Immature natural killer cell (primary cell): Measurements from ENCODE around the gene CXCR6. TPM values are rescaled to one million over a fixed set of nuclear protein-coding genes. Genes with fewer than 3 reads are reported as not detected.

Experiments
- DNase-seq, 3 donors: peaks; one replicate each; pipeline ENCODE4 v3.0.0; 2022; ENCODE audit warnings: mixed read lengths in 1 of 3
- H3K27ac Mint-ChIP-seq, 6 donors: one replicate each; pipeline ENCODE4 v1.8.0; 2020; ENCODE audit warnings: mixed read lengths in 6 of 6, mild to moderate bottlenecking in 5 of 6, inconsistent platforms in 4 of 6, moderate library complexity in 3 of 6
- H3K27me3 Mint-ChIP-seq, 3 donors: one replicate each; pipeline ENCODE4 v1.8.0; 2020 to 2021; ENCODE audit warnings: low read depth in 3 of 3, mild to moderate bottlenecking in 3 of 3, mixed read lengths in 3 of 3, moderate library complexity in 3 of 3, inconsistent platforms in 1 of 3
- H3K36me3 Mint-ChIP-seq, 3 donors: one replicate each; pipeline ENCODE4 v1.8.0; 2020; ENCODE audit warnings: mixed read lengths in 3 of 3, inconsistent platforms in 2 of 3, mild to moderate bottlenecking in 2 of 3
- H3K4me1 Mint-ChIP-seq, 2 donors: one replicate each; pipeline ENCODE4 v1.8.0; 2020; ENCODE audit warnings: inconsistent platforms in 2 of 2, mild to moderate bottlenecking in 2 of 2, mixed read lengths in 2 of 2, moderate library complexity in 1 of 2
- H3K4me3 Mint-ChIP-seq, 5 donors: one replicate each; pipeline ENCODE4 v1.8.0; 2020; ENCODE audit warnings: mild to moderate bottlenecking in 5 of 5, mixed read lengths in 5 of 5, inconsistent platforms in 3 of 5, moderate library complexity in 3 of 5
- H3K9me3 Mint-ChIP-seq, 6 donors: one replicate each; pipeline ENCODE4 v1.8.0; 2020; ENCODE audit warnings: mild to moderate bottlenecking in 6 of 6, mixed read lengths in 6 of 6, inconsistent platforms in 4 of 6, moderate library complexity in 3 of 6
- polyA plus RNA-seq, 3 donors: library from polyadenylated mRNA; unstranded; fragments of 300-500 nt; fragmentation: Illumina TruSeq; gene quantifications; one replicate each; pipeline ENCODE4 v1.2.3, GENCODE V29; 2021

The CXCR6 gene
- polyA plus RNA-seq, 3 donors from 2014 or later: 2.7 to 14.7 (median 8.5) TPM

DNA sequence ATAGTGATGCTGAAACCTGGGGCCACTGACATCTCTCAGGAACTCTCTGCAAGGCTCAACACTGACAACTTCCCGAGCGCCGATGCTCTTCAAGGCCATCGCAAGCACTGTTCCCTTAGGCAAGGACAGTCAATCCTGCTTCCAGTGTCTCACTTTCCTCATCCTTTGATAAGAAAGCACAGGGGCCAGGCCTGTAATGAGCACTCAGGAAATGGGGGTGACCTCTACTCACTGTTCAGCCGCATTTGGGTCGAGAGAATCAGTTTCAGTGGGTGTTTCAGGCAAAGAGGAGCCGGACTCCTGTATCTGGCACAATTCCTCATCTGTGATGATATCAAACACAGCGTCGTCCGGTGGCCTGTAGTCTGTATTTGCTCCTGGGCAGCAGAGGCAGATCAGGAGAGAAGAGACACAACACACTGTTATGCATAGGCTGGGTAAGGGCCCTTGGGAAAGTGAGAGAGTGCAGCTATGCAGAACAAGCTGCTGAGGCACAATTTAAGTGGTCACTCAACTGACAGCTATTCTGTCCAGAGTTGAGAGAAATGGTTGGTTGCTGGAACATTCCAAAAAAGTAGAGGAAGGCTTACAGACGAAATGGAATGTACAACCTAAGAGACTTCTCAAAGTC, 11.9 kb downstream of the CXCR6 start:
- Mint-ChIP-seq H3K9me3 (no peaks in the 10 kb centered on the region), H3K27me3 (peaks cover 0 to 6% (median 3%) of the 10 kb centered on the region in 3 donors), H3K27ac (no peak overlapping the region), H3K4me1 (peaks cover 53 to 68% of the 10 kb centered on the region in 2 donors), H3K4me3 (no peak overlapping the region), H3K36me3 (peaks cover 56 to 88% (median 67%) of the 10 kb centered on the region in 3 donors)
- DNase-seq: no peak

DNA sequence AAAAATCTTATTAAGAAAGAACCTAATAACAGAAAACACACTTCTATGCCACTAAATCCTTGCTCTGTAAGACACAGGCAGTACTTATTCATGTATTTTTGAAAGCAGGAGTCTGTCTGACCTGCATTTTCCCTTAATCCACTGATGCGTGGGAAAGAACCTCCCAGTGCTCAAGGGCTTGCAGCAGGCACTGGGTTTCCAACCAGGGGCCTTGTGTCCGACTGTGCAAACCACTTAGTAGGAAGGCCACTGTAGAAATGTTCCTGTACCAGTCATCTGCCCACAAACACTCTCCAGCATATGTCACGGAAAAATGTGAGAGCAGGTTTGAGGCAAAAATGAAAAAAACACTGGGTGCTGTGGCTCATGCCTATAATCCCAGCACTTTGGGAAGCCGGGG, 12.4 kb downstream of the CXCR6 start:
- no peak for DNase-seq
- Mint-ChIP-seq H3K9me3 (no peaks in the 10 kb centered on the region), H3K4me3 (no peak overlapping the region), H3K4me1 (peaks cover 47 to 63% of the 10 kb centered on the region in 2 donors), H3K36me3 (peaks cover 59 to 94% (median 68%) of the 10 kb centered on the region in 3 donors), H3K27me3 (peaks cover 0 to 6% (median 3%) of the 10 kb centered on the region in 3 donors), H3K27ac (no peak overlapping the region)

DNA sequence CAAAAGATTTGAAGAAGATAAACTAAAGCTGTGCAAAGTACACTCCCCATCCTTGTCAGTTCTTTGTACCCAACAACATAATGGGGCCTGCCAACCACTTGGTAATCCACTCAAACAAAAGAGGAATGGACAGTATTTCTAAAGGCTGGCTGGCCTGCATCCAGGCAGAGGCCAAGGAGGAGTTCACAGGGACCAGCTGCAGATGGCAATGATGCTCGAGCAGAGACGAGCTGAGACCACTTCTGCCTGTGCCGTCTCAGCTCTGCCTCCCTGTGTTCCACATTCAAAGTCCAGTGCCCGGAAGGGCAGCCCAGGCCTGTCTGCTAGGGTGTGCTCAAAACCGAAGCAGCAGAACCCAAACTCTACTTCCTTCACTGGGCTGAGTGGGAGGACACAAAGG, 14.3 kb downstream of the CXCR6 start:
- H3K27ac Mint-ChIP-seq: peak overlapping the region in 5 of 6 donors; percentile 3 to 89 (median 83)
- H3K9me3 Mint-ChIP-seq: no peaks in the 10 kb centered on the region
- H3K27me3 Mint-ChIP-seq: peaks cover 0 to 6% (median 3%) of the 10 kb centered on the region in 3 donors
- peaks cover 57 to 93% (median 75%) of the 10 kb centered on the region in 3 donors for H3K36me3 Mint-ChIP-seq
- no peak for DNase-seq
- peak overlapping the region in 4 of 5 donors; percentile 2 to 58 (median 21) for H3K4me3 Mint-ChIP-seq
- H3K4me1 Mint-ChIP-seq: peaks cover 31 to 49% of the 10 kb centered on the region in 2 donors

DNA sequence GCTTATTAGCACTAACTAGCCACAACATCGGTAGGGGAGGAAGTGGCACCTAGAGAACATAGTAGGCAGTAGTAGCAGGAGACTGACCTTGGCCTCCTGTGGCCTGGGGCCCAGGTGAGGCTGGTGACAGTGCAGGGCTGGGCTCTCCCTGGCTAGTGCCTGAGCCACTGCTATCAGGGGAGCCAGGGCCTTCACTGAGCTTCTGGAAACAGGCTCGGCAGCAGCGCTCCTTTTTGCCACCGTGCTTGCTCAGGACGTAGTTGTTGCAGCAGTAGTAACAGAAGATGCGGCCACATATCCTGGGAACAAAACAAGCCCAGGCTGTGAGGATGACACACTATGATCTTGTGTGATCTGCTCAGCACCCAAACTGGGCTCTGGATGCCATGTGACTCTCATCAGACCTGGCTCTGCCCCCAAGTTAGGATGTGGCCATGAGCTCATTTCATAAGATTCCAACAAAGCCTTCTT, 15.1 kb downstream of the CXCR6 start:
- Mint-ChIP-seq H3K9me3 (no peaks in the 10 kb centered on the region), H3K36me3 (peaks cover 59 to 93% (median 73%) of the 10 kb centered on the region in 3 donors), H3K4me3 (peak overlapping the region in 4 of 5 donors; percentile 2 to 58 (median 20)), H3K4me1 (peaks cover 35 to 48% of the 10 kb centered on the region in 2 donors), H3K27ac (peak overlapping the region in 5 of 6 donors; percentile 83 to 89 (median 84)), H3K27me3 (peaks cover 0 to 6% (median 3%) of the 10 kb centered on the region in 3 donors)
- peak; percentile 25 to 44 (median 29) for DNase-seq

DNA sequence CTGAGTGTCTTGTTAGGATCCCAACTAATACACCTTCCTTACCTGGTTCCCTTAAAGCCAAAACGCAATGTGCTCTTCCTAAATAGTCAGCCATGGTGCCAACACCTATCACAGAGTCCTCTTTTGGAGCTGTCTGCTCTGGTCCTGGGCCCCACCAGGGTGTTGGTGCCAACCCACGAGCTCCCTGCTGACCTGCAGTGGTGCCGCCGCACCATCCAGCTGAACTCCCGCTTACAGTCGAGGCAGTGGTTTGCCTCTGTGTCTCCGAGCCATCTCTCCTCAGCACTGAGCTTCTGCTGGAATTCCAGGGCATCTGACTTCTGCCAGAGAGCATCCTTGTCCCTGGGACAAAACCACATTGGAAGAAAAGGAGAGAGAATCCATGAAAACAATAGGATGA, 15.9 kb downstream of the CXCR6 start:
- Mint-ChIP-seq H3K9me3 (no peaks in the 10 kb centered on the region), H3K27ac (peak overlapping the region in 5 of 6 donors; percentile 29 to 89 (median 84)), H3K4me1 (peaks cover 41 to 56% of the 10 kb centered on the region in 2 donors), H3K4me3 (peak overlapping the region in 1 of 5 donors; percentile 47), H3K36me3 (peaks cover 62 to 93% (median 72%) of the 10 kb centered on the region in 3 donors), H3K27me3 (no peaks in the 10 kb centered on the region)
- DNase-seq: no peak

DNA sequence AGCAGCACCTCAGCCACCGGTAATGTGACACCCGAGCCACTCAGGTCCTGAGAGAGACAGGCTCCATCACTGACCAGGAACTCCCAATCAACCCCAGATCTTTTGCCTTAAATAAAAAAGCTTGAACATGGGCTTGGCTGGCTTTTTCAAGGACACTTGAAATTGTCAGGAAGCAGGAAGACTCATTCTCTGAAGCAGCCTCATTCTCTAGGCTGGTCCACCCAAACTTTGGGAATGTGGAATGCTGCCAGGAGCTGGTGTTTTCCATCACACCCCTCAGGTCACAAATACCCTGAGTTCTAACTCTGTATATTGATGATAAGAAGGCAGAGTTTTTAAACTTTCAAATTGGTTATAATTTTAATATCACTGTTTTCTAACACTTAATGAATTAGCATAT, 17.0 kb downstream of the CXCR6 start:
- H3K36me3 Mint-ChIP-seq: peaks cover 52 to 90% (median 63%) of the 10 kb centered on the region in 3 donors
- H3K4me3 Mint-ChIP-seq: no peak overlapping the region
- H3K27ac Mint-ChIP-seq: peak overlapping the region in 2 of 6 donors; percentile 69 to 89
- H3K9me3 Mint-ChIP-seq: no peaks in the 10 kb centered on the region
- no peaks in the 10 kb centered on the region for H3K27me3 Mint-ChIP-seq
- DNase-seq: no peak
- H3K4me1 Mint-ChIP-seq: peaks cover 51 to 67% of the 10 kb centered on the region in 2 donors

DNA sequence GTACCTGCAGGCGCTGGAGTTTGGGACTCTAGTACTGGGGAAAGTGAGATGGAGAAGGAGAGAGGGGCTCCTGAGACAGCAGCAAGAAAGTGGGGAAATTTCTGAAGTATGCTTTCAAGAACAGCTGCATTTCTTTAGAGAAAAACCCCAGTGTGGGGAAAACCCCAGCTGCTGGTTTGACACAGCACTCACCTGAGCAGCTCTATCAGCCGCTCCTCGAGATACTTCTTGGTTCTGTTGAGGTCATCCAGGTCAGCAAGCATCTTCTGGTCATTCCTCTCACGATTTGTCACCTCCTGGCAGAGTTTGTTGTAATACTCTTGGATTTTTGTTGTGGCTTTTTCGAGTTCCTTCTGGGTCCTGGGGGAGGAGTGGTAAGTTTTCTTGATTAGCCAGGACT, 18.8 kb downstream of the CXCR6 start:
- Mint-ChIP-seq H3K9me3 (no peaks in the 10 kb centered on the region), H3K27ac (peak overlapping the region in 3 of 6 donors; percentile 28 to 51 (median 38)), H3K4me3 (no peak overlapping the region), H3K36me3 (peaks cover 50 to 84% (median 60%) of the 10 kb centered on the region in 3 donors), H3K27me3 (peaks cover 0 to 2% (median 0%) of the 10 kb centered on the region in 3 donors), H3K4me1 (peaks cover 62 to 73% of the 10 kb centered on the region in 2 donors)
- no peak for DNase-seq

DNA sequence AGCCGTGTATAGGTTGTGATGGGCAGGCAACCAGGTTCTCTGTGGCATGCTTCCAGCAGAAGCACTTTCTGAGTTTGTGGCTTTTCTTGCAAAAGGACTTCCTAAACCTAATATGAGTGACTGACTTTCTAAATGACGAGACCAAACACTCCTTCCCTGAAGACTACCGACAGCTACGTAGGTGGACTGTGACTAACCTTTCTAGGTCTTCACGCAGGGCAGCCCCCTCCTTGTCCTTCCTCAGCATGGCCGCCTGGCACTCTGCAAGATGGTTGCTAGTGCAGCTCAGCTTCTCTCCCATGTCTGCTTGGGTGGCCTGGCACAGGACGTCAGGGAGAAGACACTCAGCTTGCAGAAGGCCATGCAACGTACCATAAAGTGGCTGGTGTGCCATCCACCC, 20.9 kb downstream of the CXCR6 start:
- peak overlapping the region in 5 of 6 donors; percentile 28 to 75 (median 66) for H3K27ac Mint-ChIP-seq
- peak overlapping the region in 2 of 5 donors; percentile 21 to 51 for H3K4me3 Mint-ChIP-seq
- H3K4me1 Mint-ChIP-seq: peaks cover 49 to 67% of the 10 kb centered on the region in 2 donors
- H3K36me3 Mint-ChIP-seq: peaks cover 61 to 86% (median 61%) of the 10 kb centered on the region in 3 donors
- H3K27me3 Mint-ChIP-seq: peaks cover 0 to 2% (median 2%) of the 10 kb centered on the region in 3 donors
- DNase-seq: no peak
- no peaks in the 10 kb centered on the region for H3K9me3 Mint-ChIP-seq

DNA sequence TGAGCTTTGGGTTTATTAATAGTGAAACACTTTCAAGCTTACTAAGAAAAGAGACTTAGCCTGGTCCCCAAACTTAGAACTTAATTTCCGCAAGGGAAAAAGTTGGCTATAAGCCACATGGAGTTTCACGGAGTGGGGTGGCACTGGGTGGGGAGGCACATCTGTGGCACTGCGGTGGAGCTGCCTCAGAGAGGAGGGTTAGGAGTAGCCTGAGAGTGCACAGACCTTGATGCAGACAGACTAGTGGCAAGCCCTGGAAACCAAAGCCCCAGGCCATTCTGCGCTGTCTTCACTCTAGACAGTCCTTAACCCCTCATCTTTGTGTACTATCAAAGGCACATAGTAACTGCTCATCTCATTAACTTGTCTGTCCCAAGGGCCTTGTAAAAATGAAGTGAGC, 22.0 kb downstream of the CXCR6 start:
- peak overlapping the region; percentile 13 to 84 (median 76) for H3K27ac Mint-ChIP-seq
- H3K27me3 Mint-ChIP-seq: peaks cover 0 to 2% (median 2%) of the 10 kb centered on the region in 3 donors
- peaks cover 53 to 71% of the 10 kb centered on the region in 2 donors for H3K4me1 Mint-ChIP-seq
- peaks cover 61 to 84% (median 63%) of the 10 kb centered on the region in 3 donors for H3K36me3 Mint-ChIP-seq
- peak overlapping the region in 4 of 5 donors; percentile 45 to 72 (median 52) for H3K4me3 Mint-ChIP-seq
- no peaks in the 10 kb centered on the region for H3K9me3 Mint-ChIP-seq
- no peak for DNase-seq

DNA sequence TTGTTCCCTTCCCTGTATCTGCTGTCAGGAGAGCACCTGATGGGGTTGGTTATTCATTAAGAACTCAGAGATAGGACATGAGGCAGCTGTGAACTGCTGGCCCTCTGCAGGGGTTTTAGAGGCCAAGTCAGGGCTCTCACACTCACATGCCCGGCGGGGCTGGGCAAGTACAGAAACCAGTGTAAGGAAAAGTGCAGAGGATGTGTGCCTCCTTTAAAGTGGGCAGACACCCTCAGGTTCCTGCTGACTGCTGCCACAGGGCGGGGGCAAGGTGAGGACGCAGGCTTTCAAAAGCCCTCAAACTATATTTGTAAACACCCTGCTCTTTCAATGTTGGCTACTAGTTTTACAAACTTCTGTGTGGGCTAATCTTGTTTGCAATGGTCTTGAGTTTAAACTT, 22.4 kb downstream of the CXCR6 start:
- H3K4me1 Mint-ChIP-seq: peaks cover 53 to 75% of the 10 kb centered on the region in 2 donors
- peak overlapping the region; percentile 13 to 84 (median 76) for H3K27ac Mint-ChIP-seq
- peak overlapping the region in 4 of 5 donors; percentile 45 to 72 (median 52) for H3K4me3 Mint-ChIP-seq
- no peaks in the 10 kb centered on the region for H3K9me3 Mint-ChIP-seq
- peaks cover 65 to 84% (median 66%) of the 10 kb centered on the region in 3 donors for H3K36me3 Mint-ChIP-seq
- DNase-seq: peak; percentile 34 to 44 (median 43)
- peaks cover 0 to 2% (median 2%) of the 10 kb centered on the region in 3 donors for H3K27me3 Mint-ChIP-seq

DNA sequence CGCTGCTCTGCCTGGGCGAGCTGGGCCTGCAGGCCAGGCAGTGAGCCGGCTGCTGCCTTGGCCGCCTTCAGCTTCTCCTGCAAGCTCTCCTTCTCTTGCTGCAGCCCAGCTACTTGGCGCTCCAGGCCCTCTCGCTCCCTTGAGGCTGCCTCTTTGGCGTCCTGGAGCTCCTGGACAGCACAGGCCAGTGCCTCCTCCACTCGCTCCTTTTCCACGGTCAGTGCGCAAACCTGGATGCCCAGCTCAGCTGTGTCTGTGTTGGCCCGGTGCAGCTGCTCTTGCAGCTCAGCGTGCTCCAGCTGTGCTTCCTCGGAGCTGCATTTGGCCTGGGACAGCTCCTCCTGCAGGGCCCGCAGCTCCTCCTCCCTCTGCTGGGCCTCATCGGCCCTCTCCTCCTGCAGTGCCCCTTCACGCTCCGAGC, 23.1 kb downstream of the CXCR6 start:
- Mint-ChIP-seq H3K27me3 (peaks cover 0 to 2% (median 2%) of the 10 kb centered on the region in 3 donors), H3K4me3 (peak overlapping the region in 1 of 5 donors; percentile 49), H3K36me3 (peaks cover 63 to 84% (median 66%) of the 10 kb centered on the region in 3 donors), H3K27ac (peak overlapping the region in 1 of 6 donors; percentile 75), H3K9me3 (no peaks in the 10 kb centered on the region), H3K4me1 (peaks cover 53 to 70% of the 10 kb centered on the region in 2 donors)
- no peak for DNase-seq

DNA sequence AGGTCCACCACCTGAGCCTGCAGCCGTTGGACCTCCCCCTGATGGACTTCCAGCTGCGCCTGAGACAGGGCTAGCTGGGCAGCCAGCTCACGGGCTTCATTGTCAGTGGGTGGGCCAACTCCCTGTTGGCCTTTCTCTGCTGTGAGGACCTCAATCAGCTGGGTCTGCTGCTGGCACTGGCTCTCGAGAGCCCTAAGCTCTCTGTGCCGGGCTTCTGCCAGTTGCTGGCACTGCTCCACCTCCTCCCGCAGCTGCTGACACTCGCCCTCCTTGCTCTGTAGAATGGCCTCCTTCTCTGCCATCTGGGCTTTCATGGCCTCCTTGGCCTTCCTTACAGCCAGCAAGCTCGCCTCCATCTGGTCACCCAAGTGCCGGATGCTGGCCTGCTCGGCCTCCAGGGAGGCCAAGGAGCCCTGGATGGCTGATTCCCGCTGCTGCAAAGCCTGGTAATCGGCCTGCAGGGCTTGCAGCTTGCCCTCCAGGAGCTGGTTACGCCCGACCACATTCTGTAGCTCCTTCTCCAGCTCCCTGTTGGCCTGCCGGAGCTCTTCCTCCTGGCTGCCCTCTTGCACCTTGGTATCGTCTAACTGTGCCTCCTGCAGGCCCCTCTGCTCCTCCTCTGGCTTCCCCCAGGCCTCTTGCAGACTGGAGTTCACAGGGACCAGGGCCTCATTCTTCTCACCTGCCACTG, 23.8 kb downstream of the CXCR6 start:
- peaks cover 68 to 84% (median 71%) of the 10 kb centered on the region in 3 donors for H3K36me3 Mint-ChIP-seq
- H3K27me3 Mint-ChIP-seq: peaks cover 0 to 2% (median 2%) of the 10 kb centered on the region in 3 donors
- no peaks in the 10 kb centered on the region for H3K9me3 Mint-ChIP-seq
- DNase-seq: no peak
- peak overlapping the region in 2 of 6 donors; percentile 35 to 39 for H3K27ac Mint-ChIP-seq
- peaks cover 57 to 76% of the 10 kb centered on the region in 2 donors for H3K4me1 Mint-ChIP-seq
- peak overlapping the region in 1 of 5 donors; percentile 27 for H3K4me3 Mint-ChIP-seq

DNA sequence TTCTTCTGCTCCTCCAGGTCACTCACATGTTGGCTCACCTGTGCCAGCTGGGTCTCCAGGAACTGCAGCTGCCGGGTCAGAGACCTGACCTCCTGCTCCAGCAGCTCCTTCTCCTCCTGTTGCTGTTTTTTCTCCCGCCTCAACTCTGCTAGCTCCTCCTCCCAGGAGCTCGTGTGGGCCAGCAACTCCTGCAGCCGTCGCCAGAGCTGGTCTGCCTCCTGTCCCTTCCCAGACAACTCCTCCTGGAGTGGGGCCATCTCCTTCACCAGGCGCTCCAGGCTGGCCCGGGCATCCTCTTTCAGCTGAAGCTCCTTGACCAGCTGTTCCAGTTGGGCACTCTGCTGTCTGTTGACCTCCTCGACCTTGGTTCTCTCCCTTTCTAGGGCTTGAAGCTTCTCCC, 24.5 kb downstream of the CXCR6 start:
- Mint-ChIP-seq H3K9me3 (no peaks in the 10 kb centered on the region), H3K27me3 (peaks cover 0 to 2% (median 2%) of the 10 kb centered on the region in 3 donors), H3K36me3 (peaks cover 67 to 82% (median 70%) of the 10 kb centered on the region in 3 donors), H3K4me1 (peaks cover 60 to 82% of the 10 kb centered on the region in 2 donors), H3K4me3 (peak overlapping the region in 2 of 5 donors; percentile 25 to 27), H3K27ac (peak overlapping the region in 2 of 6 donors; percentile 35 to 39)
- no peak for DNase-seq
